ENCODE results near the gene NKG7. TPM values are rescaled to one million over a fixed set of nuclear protein-coding genes. Genes with fewer than 3 reads are reported as not detected.

Gene NKG7
- total RNA-seq, 4 donors from 2014 or later: 0.58 to 2.0 (median 0.67) TPM; not detected in 1

DNA sequence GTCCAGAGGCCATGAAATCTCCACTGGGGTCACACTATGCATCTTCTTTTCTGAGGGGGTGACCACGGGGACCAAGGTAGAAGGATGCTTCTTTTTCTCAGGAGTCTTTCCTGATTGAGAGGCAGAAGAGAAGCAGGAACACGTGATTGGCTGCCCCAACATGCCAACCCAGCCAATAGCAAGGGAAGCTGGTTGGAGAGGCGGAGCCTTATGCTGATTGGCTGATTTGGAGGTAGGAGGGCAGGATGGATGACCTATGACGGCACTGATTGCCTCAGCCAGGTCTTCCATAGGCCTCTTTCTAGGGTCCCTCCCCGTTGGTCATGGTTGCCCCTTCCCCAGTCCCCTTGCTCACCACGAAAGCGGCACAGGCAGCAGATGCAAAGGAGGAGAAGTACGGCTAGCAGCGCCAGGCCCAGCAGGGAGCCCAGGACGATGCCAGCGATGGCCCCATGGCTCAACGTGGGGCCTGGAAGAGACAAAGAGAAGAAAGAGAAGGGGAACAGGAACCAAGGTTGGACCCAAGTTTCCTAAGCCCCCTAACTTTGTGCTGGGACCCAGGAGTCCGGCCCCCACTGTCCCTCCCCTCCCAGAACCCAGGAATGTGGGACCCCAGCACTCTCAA, 38.5 kb downstream of the NKG7 start:
- Histone ChIP-seq H3K9me3 (peaks cover 0 to 7% (median 0%) of the 10 kb centered on the region in 3 donors), H3K36me3 (peaks cover 0 to 43% of the 10 kb centered on the region in 2 donors), H3K4me3 (no peak overlapping the region), H3K4me1 (peaks cover 0 to 10% (median 0%) of the 10 kb centered on the region in 3 donors), H3K27ac (no peak overlapping the region), H3K27me3 (peaks cover 33% of the 10 kb centered on the region)
- TF ChIP-seq EP300 (IDR thresholded peaks at IDR 0.05): no peak
- no peak for TF ChIP-seq CTCF (IDR thresholded peaks at IDR 0.05)
- TF ChIP-seq POLR2A (IDR thresholded peaks at IDR 0.05): no peak
- TF ChIP-seq POLR2AphosphoS5 (IDR thresholded peaks at IDR 0.05): no peak
- 84% methylated on average over 5 to 8 of the region's 13 CpGs for WGBS, 2 donors (ENCODE audit: low coverage in 1 of 2)
- ATAC-seq: no peak

GRCh38 chr19:51331716-51332115, 40.7 kb downstream of the NKG7 start:
- Histone ChIP-seq H3K27ac (no peak overlapping the region), H3K4me3 (no peak overlapping the region), H3K9me3 (peaks cover 0 to 7% (median 0%) of the 10 kb centered on the region in 3 donors), H3K27me3 (peaks cover 55% of the 10 kb centered on the region), H3K36me3 (peaks cover 0 to 43% of the 10 kb centered on the region in 2 donors), H3K4me1 (peaks cover 0 to 13% (median 0%) of the 10 kb centered on the region in 3 donors)
- 78 to 87% methylated on average over 6 of the region's 6 CpGs for WGBS, 2 donors (ENCODE audit: low coverage in 1 of 2)
- ATAC-seq: no peak
- TF ChIP-seq POLR2AphosphoS5 (IDR thresholded peaks at IDR 0.05) (no peak), POLR2A (IDR thresholded peaks at IDR 0.05) (no peak), EP300 (IDR thresholded peaks at IDR 0.05) (no peak), CTCF (IDR thresholded peaks at IDR 0.05) (no peak)

DNA sequence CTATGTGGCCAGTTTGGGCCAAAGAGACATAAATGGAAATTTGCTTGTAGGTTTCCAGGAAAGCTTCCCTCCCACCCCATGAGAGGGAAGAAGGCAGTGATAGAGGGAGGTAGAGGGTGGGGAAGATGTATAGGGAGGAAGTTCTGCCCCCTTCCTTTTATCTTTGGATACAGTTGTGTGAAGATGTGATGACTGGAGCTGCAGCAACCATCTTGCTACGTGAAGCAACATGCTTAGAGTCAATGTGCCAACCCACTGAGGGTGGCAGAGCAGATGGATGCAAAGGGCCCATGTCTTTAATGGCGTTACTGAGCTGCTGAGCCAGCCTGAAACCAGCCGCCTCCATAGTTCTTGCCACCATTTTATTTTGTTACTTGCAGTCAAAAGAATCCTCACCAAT, 41.3 kb downstream of the NKG7 start:
- peaks cover 60% of the 10 kb centered on the region for H3K27me3 ChIP-seq
- WGBS, 2 donors (ENCODE audit: low coverage in 1 of 2): 85% methylated on average over 3 of the region's 3 CpGs; no CpG with 5 or more reads in 1 of the 2 donors
- TF ChIP-seq CTCF (IDR thresholded peaks at IDR 0.05) (no peak), POLR2AphosphoS5 (IDR thresholded peaks at IDR 0.05) (no peak), EP300 (IDR thresholded peaks at IDR 0.05) (no peak), POLR2A (IDR thresholded peaks at IDR 0.05) (no peak)
- no peak overlapping the region for H3K4me3 ChIP-seq
- ATAC-seq: no peak
- H3K27ac ChIP-seq: no peak overlapping the region
- H3K36me3 ChIP-seq: peaks cover 0 to 43% of the 10 kb centered on the region in 2 donors
- H3K9me3 ChIP-seq: peaks cover 0 to 7% (median 0%) of the 10 kb centered on the region in 3 donors
- H3K4me1 ChIP-seq: peaks cover 0 to 13% (median 0%) of the 10 kb centered on the region in 3 donors

- Histone ChIP-seq H3K4me1 (peaks cover 0 to 13% (median 0%) of the 10 kb centered on the region in 3 donors), H3K9me3 (peaks cover 0 to 7% (median 0%) of the 10 kb centered on the region in 3 donors), H3K36me3 (peaks cover 0 to 43% of the 10 kb centered on the region in 2 donors), H3K4me3 (no peak overlapping the region), H3K27me3 (peaks cover 69% of the 10 kb centered on the region), H3K27ac (no peak overlapping the region)
- no peak for ATAC-seq
- 90 to 100% methylated on average over 1 to 2 of the region's 4 CpGs for WGBS, 2 donors (ENCODE audit: low coverage in 1 of 2)
- TF ChIP-seq EP300 (IDR thresholded peaks at IDR 0.05): no peak
- no peak for TF ChIP-seq POLR2AphosphoS5 (IDR thresholded peaks at IDR 0.05)
- no peak for TF ChIP-seq POLR2A (IDR thresholded peaks at IDR 0.05)
- TF ChIP-seq CTCF (IDR thresholded peaks at IDR 0.05): no peak
Measured at GRCh38 chr19:51330366-51330765, 42.1 kb downstream of the NKG7 start.

GRCh38 chr19:51329411-51329810, 43.0 kb downstream of the NKG7 start:
- peaks cover 0 to 13% (median 0%) of the 10 kb centered on the region in 3 donors for H3K4me1 ChIP-seq
- peaks cover 73% of the 10 kb centered on the region for H3K27me3 ChIP-seq
- ATAC-seq: no peak
- no peak overlapping the region for H3K27ac ChIP-seq
- 76 to 79% methylated on average over 3 to 4 of the region's 5 CpGs for WGBS, 2 donors (ENCODE audit: low coverage in 1 of 2)
- H3K36me3 ChIP-seq: peaks cover 0 to 43% of the 10 kb centered on the region in 2 donors
- peaks cover 0 to 7% (median 0%) of the 10 kb centered on the region in 3 donors for H3K9me3 ChIP-seq
- no peak overlapping the region for H3K4me3 ChIP-seq
- TF ChIP-seq POLR2A (IDR thresholded peaks at IDR 0.05) (no peak), CTCF (IDR thresholded peaks at IDR 0.05) (no peak), POLR2AphosphoS5 (IDR thresholded peaks at IDR 0.05) (no peak), EP300 (IDR thresholded peaks at IDR 0.05) (no peak)

Data from gastroesophageal sphincter (tissue), 4 donors.